NCI-H1930 (cell line): ENCODE measurements around the gene OCEL1.

Source experiments
- DNase-seq, 2 experiments: peaks; one replicate each; lab custom pipeline; 2025; lab: John Stamatoyannopoulos, UW

OCEL1 gene

DNA sequence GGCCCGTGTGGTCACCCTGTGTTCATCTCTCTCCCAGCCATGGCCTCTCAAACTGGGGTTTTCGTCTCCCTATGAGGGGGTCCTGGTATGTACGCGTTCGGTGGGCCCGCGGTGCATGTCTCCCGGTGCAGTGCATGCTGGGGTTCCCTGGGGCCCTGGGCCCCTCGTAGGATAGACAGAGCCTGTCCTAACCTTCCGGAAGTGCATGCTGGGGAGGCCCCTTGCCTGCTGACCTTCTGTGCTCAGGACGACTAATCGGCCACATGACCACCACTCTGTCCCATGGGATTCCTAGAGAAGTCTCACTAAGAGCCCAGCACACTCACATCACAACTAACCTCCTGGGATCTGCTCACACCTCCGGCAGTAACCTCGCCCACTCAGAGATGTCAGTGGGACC is 15.7 kb upstream of the OCEL1 start:
- no peak for DNase-seq

DNA sequence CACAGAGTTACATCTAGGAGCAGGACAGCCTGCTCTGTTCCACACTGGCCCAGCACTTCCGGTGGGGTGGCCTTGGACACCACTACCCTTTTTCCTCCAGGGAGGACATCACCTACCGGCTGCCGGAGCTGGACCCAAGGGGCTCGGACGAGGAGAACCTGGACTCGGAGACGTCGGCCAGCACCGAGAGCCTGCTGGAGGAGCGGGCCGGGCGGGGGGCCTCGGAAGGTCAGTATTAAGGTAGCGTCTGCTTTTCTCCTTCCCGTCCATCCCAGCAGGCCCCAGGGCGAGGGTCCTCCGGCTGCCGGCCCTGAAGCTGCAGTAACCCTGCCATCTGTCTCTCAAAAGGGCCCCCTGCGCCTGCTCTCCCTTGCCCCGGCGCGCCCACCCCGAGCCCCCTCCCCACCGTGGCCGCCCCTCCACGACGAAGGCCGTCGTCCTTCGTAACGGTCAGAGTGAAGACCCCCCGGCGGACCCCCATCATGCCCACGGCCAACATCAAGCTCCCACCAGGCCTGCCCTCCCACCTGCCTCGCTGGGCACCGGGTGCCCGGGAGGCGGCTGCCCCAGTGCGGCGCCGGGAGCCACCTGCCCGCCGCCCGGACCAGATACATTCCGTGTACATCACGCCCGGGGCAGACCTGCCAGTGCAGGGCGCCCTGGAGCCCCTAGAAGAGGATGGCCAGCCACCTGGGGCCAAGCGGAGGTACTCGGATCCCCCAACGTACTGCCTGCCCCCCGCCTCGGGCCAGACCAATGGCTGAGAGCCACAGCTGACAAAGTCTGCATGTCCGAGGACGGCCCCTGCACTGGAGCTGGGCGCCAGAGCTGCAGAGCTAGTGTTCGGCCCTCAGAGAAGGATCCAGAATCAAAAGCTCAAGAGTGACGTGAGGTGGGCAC is 14.2 kb upstream of the OCEL1 start:
- DNase-seq: no peak

DNA sequence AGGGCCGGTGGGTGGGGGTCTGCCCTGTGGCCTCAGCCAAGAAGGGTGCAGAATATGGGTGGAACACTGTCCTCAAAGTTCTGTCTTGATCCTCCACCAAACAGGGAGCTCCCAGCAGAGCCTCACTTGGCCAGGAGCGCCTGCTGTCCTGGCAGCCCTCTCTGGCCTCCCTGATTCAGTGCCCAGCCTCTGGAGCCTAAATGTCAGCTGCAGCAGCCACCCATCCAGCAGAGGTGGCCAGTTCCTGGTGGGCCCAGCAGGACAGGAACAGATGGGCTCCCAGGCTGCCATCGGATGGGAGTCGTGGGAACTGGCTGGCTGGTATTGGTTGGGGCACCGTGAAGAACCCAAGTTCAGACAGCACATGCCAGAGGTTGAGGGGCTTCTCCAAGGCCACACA is 12.7 kb upstream of the OCEL1 start:
- DNase-seq: no peak

DNA sequence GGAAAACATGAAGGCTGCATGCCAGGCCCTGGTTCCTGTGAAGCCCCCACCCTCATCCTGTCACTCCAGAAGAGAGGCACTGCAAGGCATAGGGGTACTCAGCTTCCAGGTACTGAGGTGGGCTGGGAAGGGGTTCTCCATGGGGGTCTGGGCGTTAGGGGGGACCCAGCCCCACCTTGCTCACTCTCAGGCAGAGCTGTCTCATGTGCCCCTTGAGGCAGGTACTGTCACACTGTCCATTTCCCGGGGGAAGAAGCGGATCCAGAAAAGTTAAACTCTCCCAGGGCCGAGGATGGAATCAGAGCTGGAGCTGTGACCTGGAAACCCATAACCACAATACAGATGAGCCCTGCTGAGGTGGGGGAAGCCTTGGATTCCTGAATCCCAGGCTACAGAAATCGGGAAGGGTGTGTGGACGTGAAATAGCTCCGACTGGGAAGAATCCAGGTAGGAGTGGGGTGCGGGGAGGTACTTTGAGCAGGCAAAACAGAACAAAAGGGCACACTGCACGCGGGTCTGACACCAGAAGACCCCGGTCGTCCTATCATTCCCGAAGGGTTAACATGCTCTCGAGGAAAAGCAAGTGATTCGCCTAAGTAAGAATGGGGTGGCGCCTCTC is 11.4 kb upstream of the OCEL1 start:
- no peak for DNase-seq

DNA sequence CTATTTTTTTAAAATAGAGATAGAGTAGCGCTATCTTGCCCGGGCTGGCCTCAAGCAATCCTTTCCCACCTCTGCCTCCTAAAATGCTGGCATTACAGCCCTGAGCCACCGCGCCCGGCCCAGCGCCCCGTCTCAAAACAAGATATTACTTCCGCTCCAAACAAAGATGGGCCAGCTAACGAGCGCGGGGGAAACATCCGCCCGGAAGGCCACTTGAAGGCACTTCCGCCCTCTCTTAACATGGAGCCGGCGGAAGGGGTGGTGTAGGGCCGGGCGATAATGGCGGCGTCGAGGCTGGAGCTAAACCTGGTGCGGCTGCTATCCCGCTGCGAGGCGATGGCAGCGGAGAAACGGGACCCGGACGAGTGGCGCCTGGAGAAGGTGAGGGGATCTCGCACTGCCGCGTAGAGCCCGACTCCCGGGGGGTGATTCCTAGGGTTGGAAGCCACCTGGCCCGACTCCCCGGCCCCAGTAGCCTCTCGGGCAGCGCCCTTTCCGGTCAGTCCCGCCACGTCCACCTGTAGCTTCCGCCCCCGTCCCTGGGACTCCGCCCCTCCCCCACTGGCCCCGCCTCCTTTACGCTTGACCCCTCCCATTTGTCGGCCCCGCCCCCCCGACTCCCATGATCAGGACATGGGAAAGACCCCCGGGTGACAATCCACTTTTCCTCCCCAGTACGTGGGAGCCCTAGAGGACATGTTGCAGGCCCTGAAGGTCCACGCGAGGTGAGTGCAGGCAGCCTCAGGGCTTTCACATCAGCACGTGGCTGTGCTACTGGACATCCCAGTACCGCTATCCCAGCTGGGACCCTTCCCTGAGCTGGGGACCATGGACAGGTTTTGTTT is 10.7 kb upstream of the OCEL1 start, which contains the start of gene USE1:
TSS of gene USE1 (plus strand) at position 231 of the 845 bp plus-strand sequence. CDS start at position 280, 49 bp downstream.
- DNase-seq: peak; percentile 76

DNA sequence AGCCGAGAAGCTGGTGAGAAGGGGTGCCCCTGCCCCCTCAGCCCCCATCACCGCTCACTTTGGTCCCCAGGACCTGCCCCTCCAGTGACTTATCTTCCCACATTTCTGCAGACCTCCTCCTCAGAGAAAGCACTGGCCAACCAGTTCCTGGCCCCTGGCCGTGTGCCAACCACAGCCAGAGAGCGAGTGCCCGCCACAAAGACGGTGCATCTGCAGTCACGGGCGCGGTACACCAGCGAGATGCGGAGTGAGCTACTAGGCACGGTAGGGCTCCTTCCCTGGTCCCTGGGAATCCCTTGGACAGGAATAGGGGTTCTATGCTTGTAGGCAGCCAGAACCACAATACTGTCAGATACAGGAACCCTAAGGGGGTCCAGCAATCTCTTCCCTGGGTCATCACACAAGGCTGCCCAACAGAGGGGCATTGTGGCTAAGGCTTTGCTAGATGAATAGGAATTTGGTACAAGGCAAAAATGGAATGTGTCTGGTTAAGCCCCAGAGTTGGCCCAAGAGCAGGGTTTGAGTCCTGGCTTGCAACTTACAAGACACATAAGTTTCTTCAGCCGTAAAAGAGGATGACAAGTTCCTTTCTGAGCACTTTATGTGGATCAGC is 9.9 kb upstream of the OCEL1 start:
- no peak for DNase-seq

DNA sequence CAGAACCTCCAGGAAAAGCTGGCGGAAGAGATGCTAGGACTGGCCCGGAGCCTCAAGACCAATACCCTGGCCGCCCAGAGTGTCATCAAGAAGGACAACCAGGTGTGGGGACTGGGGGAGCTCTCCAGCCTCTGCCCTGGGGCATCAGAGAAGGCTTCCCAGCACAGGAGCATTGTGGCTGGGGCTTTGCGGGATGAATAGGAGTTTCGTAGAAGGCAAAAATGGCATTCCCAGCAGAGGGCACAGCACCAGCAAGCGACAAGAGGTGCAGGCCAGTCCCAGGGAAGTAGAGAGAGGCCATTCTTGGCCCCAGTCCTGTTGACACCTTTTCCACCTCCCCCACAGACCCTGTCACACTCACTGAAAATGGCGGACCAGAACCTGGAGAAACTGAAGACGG is 6.7 kb upstream of the OCEL1 start:
- DNase-seq: no peak

DNA sequence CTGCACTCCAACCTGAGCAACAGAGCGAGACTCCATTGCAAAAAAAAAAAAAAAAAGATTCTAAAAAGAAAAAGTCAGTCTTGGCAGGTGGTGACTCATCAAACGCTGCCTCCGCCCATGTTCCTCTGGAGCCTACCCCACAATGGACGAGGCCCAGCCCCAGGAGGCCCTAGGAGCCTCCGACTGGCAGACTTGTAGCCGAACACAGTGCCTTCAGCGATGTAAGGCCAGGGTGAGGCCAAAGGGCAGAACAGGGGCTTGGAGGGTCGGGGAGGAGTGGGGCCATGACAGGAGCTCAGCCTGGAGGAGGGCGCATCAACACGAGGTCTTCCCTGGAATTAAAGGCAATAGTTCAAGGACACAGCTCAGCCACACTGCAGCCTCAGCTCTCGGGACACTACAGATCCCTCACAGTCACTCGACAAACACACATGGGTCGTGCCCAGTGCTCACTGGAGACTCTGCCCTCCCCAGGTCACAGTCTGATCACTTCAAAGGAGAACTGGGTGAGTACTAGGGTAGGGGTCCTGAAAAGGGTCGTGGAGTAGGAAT is 5.7 kb upstream of the OCEL1 start:
- no peak for DNase-seq

DNA sequence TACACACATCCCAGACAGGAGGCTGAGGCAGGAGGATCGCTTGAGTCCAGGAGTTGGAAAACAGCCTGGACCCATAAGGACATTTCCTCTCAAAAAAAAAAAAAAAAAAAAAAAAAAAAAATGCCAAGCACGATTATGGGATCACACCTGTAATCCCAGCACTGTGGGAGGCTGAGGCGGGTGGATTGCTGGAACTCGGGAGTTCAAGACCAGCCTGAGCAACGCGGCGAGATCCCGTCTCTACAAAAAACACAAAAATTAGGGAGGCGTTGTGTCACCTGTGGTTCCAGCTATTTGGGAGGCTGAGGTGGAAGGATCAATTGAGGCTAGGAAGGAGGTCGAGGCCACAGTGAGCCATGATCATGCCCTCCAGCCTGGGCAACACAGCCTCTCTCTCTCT is 973 bp upstream of the OCEL1 start:
- DNase-seq: no peak

DNA sequence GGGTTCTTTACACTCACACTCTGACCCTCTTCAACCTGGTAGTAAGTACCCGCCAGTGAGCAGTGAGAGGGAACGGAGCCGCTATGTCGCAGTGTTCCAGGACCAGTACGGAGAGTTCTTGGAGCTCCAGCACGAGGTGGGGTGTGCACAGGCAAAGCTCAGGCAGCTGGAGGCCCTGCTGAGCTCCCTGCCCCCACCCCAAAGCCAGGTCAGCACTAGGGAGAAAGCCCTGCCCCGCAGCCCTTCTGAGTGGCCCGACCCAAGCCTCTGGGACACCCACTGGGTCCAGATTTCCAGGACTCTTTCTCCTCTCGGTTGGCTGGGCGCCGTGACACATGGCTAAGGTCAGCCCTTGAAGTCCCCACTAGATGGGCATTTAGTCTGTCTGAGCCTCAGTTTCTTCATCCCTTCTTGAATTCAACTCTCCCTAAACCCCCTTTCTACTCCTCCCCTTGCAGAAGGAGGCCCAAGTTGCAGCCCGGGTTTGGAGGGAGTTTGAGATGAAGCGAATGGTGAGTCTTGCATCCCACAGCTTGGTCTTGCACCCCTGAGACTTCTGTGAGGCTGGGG is 1.9 kb downstream of the OCEL1 start:
- no peak for DNase-seq

DNA sequence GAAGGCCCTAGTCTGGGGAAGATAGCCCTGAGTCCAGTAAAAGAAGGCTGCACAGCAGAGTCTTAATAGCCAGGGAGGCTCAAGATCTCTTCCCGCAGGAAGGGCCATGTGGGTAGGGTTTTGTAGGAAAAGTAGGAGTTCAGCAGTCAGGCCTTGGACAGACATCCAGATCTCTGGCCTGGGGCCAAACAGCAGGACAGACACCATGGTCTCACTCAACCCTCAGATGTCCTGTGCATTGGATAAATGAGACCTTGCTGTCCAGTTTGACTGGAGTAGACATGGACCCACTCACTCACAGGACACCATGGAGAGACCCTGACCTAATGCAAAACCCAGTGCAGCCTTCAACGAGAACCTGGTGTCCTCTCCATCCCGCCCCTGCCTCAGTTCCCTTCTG is 3.9 kb downstream of the OCEL1 start:
- no peak for DNase-seq

DNA sequence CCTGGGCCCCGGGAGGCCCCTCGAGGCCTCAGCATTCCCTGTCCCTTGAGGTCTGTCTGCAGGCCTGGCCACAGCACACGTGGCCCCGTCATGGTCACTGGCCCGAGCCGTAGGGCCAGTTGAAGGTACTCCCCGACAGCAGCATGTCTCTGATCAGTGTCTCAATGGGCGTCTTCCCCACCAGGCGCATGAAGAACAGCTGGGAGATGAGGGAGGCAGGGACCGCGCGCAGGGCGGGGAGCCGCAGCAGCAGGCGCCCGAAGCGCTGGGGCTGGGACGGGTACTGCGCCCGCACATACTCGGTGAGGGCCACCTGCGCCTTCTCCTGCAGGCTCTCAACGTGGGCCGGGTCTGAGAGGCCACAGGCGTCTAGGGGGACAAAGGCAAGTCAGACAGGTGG is 6.2 kb downstream of the OCEL1 start:
- DNase-seq: no peak

DNA sequence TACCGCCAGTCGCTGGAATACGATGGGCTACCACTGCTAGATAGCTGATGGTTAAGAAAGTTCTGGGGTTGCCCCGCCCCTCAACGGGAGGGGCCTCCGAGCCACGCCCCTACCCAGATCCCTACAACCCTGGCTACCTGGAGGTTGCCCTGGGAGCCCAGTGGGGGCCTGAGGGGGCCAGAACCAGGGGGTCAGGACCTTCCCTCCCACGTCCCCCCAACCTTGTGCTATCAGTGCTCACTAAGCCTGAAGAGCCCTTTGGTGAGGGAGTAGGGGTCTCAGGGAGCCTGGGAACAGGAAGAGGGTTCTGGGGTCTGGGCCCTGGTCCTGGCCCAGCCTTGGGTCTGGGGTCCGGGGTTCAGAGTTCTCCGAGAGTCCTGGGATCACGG is 8.9 kb downstream of the OCEL1 start:
- DNase-seq: peak; percentile 15

DNA sequence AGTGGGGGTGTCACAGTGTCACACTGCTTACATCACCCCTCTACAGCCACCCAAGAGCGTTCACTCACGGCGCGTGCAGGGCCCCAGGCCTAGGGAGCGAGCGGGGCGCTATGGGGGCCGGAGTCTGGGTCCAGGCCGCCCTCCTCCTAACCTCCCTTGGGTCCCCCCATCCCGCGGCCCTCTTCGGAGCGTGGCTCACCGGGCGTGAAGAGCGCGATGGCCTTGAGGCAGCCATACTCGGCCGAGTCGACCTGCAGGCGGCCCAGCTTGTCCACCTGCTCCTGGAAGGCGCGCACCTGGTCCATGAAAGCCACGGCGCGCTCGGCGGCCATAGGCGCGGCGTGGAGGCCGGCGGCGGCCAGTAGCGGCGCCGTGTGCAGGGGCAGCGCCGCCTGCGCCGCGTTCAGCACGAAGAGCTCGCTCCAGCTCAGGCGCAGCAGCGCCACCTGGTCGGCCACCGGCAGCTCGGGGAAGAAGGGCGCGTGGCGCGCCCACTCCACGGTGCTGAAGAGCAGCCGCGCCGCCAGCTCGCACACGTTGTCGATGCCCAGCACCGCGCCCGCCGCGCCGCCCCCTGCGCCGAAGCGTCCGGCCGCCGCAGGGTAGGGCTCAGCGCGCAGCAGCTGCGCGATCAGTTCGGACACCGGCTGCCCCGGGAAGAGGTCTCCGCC is 9.4 kb downstream of the OCEL1 start:
- peak; percentile 25 to 68 for DNase-seq

DNA sequence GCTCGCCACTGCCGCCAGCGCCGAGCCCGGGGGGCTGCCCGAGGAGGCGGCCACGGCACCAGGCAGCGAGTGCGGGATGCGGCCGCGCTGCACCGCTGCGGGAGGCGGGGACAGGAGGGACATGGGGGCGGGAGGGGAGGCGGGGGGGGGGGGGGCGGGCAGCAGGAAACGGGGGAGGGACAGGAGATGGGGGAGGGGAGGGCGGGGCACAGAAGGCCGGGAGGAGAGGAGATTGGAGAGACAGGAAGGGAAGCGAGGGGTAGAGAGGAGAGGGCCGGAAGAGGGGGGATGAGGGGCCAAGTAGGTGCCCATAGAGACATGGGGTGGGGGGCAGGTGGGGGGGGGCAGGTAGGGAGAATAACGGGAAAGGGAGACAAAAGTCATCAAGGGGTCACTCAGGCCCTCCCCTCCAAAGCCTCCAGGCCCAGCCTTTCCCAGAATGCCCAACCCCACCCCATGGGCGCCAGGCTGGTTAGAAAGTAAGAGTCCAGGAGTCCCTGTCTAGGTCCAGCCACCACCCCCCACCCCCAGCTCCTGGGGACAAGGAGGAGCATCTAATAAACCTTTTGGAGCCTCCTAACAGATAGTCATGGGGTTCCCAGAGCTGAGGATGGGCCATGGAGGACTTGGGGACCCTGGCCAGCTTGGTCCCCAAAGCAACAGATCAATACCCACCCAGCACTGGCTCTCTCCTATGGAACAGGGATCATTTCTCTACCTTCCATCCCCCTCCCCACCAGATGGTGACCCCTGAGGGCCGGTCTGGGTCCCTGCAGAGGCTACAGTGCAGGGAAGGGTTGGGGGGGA is 10.1 kb downstream of the OCEL1 start:
- DNase-seq: no peak

DNA sequence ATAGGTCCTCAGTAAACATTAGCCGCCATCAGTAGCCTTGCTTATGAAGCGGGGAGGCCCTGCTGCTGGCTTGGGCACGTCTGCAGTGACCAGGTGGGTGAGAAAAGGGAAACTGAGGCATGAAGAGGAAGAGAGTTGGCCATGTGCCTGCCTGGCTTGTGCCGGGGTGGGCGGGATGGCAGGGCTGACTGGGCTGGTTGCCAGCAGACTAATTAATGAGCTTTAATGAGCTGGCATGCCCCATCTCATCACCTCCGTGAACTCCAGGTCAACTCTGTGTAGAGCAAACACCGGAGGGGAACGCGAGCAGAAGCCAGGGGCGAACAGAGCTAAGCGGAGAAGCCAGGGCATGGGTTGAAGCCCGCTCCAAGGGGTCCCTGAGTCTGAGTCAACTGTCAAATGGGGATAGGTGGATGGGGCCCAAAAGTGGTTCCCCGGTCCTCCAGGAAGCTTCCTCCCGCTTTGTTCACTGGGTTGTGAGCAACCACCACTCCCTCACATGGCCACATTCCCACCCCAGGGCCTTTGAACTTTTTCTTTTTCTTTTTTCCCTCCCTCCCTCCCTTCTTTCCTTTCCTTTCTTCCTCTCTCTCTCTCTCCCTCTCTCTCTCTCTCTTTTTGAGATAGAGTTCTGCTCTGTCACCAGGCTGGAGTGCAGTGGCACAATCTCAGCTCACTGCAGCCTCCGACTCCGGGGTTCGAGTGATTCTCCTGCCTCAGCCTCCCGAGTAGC is 11.0 kb downstream of the OCEL1 start:
- no peak for DNase-seq

DNA sequence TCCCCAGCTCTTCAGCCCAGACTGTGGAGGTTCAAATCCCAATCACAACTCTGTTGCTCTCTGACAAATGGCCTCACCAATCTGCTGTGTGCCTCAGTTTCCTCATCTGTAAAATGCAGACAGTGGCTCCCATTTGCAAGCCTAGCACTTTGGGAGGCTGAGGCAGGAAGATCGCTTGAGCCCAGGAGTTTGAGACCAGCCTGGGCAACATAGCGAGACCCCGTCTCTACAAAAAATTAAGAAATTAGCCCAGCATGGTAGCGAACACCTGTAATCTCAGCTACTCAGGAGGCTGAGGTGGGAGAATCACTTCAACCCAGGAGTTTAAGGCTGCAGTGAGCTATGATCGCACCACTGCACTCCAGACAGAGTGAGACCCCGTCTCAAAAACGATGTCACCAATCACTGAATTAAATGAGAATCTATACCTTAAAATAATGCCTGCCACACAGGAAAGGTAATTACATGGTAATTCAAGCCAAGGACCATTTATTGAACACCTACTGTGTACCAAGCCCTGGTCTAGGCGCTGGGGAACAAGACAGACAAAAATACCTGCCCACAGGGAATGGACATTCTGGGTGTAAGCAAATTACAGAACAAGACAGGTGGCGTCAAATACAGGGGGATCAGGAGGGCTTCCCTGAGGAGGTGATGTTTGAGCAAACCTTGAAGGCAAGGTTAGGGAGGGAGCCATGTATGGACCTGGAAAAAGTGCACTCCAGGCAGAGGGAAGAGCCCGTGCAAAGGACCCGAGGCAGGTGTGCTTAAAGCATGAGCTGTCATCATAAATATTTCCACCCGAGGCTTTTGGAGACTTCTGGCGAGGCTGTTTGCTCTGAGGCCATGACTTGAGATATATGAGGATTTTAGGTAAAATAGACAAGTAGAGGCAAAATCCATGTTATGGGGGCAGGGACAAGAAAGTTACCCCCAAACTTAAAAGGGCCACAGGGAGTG is 12.0 kb downstream of the OCEL1 start:
- no peak for DNase-seq

DNA sequence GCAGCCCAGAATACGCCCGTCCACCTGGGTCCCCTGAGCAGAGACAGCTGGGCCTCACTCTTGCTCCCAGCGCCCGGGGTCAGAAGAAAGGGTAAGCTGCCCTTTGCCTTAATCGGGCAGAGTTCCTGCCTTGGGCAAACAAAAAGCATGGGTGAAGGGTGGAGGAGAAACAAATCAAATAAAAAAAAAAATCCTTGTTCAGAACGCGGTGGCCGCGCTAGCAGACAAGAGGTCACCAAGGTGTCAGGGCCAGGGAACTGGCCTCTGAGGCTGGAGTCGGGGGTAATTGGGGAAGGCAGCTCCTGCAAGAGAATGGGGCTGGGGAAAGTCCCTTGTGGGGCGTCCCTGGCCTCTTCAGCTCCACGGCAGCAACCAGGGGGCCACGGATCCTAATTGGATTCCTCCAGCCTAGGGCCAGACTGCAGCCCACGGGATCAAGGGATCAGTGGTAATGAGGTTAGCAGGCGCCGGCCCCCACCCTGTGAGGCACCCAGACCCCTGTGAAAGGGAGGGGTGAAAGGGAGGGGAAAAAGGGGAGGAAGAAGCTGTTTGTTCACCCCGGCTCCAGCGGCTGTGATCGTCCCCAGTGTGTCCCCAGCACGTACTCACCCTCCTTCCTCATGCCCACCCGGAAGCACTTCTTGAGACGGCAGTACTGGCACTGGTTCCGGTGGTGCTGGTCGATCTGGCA is 14.2 kb downstream of the OCEL1 start:
- DNase-seq: no peak
